RPMI8226 (cell line): ENCODE measurements around the gene SDF4.

Experiments used
- DNase-seq: peaks from one replicate; pipeline ENCODE4 v3.0.0-alpha.2; 2015

The SDF4 gene

DNA sequence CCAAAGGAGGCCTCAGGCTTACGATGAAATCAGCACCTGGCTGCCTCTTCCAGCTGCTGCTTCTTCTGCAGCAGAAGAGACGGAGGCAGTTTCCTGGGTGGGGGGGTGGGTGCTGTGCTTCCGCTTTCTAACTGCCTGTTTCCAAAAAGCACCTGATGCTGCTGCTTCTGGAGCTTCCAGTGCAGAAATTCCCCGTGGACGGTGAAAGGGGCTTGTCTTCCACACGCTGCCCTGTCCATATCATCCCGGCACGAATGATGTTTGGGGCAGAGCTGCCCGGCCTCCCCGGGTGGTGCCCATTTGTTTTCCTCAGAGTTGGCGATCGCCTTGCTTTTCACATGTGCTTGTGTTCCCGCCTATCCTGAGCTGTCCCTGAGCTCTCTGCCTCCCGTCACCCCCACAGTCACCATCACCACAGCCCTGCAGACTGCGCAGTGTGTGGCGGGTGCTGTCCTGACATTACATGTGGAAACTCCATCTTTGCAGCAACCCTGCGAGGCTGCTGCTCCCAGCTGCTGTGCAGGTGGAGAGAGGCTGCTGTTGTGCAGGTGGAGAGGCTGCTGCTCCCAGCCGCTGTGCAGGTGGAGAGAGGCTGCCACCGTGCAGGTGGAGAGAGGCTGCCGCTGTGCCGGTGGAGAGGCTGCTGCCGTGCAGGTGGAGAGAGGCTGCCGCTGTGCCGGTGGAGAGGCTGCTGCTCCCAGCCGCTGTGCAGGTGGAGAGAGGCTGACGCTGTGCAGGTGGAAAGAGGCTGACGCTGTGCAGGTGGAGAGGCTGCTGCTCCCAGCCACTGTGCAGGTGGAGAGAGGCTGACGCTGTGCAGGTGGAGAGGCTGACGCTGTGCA, 56.4 kb downstream of the SDF4 start:
- DNase-seq, result peak; percentile 72

DNA sequence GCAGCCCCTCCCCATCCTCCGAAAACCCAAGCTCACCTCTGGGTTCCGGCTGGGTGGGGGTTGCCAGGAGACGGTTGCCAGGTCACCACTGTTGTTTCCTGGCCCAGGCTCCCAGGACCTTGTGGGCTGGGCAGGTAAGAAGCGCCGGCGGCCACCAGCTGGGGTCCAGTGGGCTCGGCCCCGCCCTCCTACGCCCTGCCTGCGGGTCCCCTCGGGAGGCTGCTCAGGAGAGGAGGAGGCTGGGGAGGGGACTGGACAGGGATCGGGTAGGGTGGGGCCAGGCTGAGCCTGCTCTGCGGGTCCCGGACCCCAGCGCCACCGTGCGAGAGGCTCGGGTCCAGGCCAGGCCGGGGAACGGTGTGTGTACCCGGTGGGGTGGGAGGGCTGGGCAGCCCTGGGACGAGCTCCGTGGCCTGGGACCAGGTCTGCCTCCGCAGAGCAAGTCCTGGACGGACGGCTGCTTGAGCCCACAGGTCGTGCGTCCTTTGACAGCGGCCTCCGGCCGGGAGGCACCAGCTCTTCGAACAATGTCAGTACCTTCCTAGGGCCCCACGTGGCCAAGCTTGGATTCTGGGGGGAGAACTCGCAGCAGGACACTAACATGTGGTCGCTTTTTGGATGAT, 57.9 kb downstream of the SDF4 start, which contains the start of gene TTLL10:
Gene TTLL10, plus strand, starts transcription at position 88 of the 623 bp plus-strand sequence. CDS start 5,336 bp downstream, outside the sequence.
- DNase-seq, result peak; percentile 46

GRCh38 chr1:1173061-1173792, 58.6 kb downstream of the SDF4 start:
- no peak for DNase-seq

GRCh38 chr1:1171546-1172340, 60.1 kb downstream of the SDF4 start:
- peak; percentile 51 for DNase-seq

- no peak for DNase-seq
Observed at GRCh38 chr1:1171161-1171545, 60.6 kb downstream of the SDF4 start.

GRCh38 chr1:1170215-1171091, 61.3 kb downstream of the SDF4 start:
- DNase-seq, result no peak

GRCh38 chr1:1169429-1170214, 62.2 kb downstream of the SDF4 start:
- DNase-seq, result peak; percentile 51

DNA sequence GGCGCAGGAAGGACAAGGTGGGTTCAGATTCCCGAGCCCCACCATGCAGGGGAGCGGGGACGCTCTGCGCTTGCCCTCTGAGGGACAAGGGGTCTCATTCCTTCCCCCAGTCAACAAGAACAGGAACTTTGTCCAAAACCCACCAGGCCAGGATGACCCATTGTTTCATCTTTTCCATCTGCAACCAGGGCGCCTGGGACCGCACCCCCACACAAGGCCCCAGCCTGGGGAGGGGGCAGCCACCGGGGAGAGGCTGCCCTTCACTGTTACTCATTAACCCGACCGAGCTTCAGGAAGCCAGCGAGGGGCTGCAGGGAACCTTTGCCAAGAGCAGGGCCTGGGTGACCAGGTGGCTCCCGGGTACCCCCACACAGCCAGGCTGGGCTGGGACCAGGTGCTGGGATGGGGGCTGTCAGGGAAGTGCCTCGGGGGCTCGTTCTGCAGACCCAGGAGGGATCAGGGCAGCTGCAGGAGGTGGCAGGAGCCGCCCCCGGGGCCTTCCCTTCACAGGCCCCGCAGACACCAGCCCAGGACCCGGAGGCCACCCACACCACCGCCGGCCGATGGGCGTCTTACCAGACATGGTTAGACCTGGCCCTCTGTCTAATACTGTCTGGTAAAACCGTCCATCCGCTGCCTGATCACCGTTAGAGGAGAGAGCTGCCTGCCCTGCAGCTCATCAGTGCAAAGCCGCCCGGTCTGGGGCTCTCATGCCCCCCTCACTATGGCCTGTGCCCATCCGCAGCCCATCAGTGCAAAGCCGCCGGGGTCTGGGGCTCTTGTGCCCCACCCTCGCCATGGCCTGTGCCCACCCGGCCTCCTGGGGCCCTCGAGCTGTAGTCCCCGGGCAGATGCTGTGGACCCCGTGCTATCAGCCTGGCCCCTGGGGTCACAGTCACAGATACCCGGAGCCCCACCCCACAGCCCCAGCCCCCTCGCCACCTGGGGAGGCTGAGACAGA, 63.1 kb downstream of the SDF4 start:
- peak; percentile 38 for DNase-seq

DNA sequence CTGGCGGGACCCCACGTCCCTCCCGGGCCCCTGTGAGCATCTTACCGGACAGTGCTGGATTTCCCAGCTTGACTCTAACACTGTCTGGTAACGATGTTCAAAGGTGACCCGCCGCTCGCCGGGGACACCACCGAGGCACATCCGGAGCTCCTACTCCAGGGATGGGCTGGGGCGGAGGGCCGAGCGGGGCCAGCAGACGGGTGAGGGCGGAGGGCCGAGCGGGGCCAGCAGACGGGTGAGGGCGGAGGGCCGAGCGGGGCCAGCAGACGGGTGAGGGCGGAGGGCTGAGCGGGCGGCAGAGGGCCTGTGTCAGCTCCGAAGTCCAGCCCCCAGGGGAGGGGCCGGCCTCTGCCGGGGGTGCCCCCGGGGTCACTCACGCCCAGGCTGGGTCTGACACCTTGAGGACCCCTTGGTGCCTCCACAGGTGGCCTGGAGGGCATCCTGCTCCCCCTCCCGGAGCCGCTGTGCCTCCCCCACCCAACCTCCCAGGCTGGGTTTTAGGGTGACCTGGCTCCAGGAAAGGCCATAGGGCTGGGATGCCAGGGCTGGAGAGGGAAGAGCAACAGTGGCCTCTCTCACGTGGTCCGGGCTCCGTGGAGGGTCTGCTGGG, 63.9 kb downstream of the SDF4 start:
- no peak for DNase-seq

- peak; percentile 70 for DNase-seq
Observed at GRCh38 chr1:1167398-1167821, 64.4 kb downstream of the SDF4 start.
